ENCODE results near the gene C17orf107.
"Not testable (repeated sequence)": the region's sequence is repeated elsewhere in the genome, so short reads cannot be mapped to it uniquely, and the experiment has no call there.

DNA sequence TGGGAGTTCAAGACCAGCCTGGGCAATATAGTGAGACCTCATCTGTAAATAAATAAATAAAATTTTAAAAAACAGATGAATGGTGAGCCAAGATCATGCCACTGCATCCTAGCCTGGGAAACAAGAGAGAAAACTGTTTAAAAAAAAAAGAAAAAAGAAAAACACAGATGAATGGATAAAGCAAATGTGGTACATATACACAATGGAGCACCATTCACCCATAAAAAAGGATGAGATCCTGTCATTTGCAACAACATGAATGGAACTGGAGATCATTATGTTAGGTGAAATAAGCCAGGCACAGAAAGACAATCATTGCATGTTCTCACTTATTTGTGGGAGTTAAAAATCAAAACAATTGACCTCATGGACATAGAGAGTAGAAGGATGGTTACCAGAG is 7.3 kb downstream of the C17orf107 start:
- TF ChIP-seq, protein P1, sequence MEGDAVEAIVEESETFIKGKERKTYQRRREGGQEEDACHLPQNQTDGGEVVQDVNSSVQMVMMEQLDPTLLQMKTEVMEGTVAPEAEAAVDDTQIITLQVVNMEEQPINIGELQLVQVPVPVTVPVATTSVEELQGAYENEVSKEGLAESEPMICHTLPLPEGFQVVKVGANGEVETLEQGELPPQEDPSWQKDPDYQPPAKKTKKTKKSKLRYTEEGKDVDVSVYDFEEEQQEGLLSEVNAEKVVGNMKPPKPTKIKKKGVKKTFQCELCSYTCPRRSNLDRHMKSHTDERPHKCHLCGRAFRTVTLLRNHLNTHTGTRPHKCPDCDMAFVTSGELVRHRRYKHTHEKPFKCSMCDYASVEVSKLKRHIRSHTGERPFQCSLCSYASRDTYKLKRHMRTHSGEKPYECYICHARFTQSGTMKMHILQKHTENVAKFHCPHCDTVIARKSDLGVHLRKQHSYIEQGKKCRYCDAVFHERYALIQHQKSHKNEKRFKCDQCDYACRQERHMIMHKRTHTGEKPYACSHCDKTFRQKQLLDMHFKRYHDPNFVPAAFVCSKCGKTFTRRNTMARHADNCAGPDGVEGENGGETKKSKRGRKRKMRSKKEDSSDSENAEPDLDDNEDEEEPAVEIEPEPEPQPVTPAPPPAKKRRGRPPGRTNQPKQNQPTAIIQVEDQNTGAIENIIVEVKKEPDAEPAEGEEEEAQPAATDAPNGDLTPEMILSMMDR (conservative IDR thresholded peaks at IDR 0.05; ENCODE audit: low read depth, low read length), result not testable (repeated sequence)
- TF ChIP-seq EZH2 (IDR thresholded peaks at IDR 0.05; ENCODE audit: low read length, unreplicated experiment), result not testable (repeated sequence)

All from PC-3 (cell line).